PC-3 (cell line): ENCODE results near the gene LCE1D.

Experiments used
- EZH2 ChIP-seq: fragments of 300-600 bp; sonication (generic); IDR thresholded peaks from one replicate; pipeline ENCODE4 v1.6.1; 2017; ENCODE audit warnings: antibody characterized with exemption, mild to moderate bottlenecking, low read length; ENCODE audit not compliant: unreplicated experiment
- EZH2phosphoT487 ChIP-seq: fragments of 300-600 bp; sonication (generic); IDR thresholded peaks from 2 replicates; pipeline ENCODE4 v1.6.1; 2018; ENCODE audit warnings: mild to moderate bottlenecking, antibody characterized with exemption, low read length, borderline replicate concordance
- TF ChIP-seq, protein P1 (sequence below): fragments of 300-600 bp; sonication (generic); conservative IDR thresholded peaks from 2 replicates; pipeline ENCODE4 v1.5.1; 2017; ENCODE audit warnings: antibody characterized with exemption, low read depth, mild to moderate bottlenecking, low read length

DNA sequence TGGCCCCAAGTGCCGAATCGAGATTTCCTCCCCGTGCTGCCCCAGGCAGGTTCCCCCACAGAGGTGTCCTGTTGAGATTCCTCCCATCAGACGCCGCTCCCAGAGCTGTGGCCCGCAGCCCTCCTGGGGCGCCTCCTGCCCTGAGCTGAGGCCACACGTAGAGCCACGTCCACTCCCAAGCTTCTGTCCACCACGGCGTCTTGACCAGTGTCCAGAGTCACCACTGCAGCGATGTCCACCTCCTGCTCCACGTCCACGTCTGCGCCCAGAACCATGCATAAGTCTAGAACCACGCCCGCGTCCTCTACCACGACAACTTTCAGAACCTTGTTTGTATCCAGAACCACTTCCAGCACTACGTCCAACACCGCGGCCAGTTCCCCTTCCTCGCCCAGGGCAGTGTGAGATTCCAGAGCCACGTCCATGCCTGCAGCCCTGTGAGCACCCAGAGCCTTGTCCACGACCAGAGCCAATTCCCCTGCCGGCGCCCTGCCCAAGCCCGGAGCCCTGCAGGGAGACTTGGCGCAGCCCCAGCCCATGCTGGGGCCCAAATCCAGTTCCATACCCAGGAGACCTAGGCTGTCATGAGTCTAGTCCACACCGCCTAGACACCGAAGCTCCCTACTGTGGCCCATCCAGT is 35.9 kb upstream of the LCE1D start:
- TF ChIP-seq, protein P1, sequence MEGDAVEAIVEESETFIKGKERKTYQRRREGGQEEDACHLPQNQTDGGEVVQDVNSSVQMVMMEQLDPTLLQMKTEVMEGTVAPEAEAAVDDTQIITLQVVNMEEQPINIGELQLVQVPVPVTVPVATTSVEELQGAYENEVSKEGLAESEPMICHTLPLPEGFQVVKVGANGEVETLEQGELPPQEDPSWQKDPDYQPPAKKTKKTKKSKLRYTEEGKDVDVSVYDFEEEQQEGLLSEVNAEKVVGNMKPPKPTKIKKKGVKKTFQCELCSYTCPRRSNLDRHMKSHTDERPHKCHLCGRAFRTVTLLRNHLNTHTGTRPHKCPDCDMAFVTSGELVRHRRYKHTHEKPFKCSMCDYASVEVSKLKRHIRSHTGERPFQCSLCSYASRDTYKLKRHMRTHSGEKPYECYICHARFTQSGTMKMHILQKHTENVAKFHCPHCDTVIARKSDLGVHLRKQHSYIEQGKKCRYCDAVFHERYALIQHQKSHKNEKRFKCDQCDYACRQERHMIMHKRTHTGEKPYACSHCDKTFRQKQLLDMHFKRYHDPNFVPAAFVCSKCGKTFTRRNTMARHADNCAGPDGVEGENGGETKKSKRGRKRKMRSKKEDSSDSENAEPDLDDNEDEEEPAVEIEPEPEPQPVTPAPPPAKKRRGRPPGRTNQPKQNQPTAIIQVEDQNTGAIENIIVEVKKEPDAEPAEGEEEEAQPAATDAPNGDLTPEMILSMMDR, result no peak
- TF ChIP-seq EZH2phosphoT487 (no peak), EZH2 (no peak)
